ENCODE measurements around the gene C1orf226.

DNA sequence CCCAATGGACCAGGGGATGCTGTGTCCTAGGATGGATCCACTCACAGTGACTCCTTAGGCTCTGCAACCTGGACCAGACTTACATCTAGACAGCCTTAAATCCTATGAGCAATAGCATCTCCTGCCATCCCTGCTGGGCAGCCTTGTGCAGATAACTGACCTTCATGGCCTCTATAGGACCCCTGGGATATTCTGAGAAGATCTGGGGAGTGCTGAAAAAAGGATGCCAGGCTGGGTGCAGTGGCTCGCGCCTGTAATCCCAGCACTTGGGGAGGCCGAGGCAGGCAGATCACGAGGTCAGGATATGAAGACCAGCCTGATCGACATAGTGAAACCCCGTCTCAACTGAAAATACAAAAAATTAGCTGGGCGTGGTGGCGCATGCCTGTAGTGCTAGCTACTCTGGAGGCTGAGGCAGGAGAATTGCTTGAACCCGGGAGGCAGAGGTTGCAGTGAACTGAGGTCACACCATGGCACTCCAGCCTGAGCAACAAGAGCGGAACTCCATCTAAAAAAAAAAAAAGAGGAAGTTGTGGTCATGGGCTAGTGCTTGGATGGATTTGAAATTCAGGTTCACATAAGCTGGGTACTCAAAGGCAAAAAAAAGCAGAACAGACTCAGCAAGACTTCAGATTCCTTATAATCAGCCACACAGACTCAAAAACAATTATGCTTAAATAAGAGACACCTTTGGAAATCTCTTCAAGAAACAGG is 41.3 kb downstream of the C1orf226 start:
- TF ChIP-seq, protein P1, sequence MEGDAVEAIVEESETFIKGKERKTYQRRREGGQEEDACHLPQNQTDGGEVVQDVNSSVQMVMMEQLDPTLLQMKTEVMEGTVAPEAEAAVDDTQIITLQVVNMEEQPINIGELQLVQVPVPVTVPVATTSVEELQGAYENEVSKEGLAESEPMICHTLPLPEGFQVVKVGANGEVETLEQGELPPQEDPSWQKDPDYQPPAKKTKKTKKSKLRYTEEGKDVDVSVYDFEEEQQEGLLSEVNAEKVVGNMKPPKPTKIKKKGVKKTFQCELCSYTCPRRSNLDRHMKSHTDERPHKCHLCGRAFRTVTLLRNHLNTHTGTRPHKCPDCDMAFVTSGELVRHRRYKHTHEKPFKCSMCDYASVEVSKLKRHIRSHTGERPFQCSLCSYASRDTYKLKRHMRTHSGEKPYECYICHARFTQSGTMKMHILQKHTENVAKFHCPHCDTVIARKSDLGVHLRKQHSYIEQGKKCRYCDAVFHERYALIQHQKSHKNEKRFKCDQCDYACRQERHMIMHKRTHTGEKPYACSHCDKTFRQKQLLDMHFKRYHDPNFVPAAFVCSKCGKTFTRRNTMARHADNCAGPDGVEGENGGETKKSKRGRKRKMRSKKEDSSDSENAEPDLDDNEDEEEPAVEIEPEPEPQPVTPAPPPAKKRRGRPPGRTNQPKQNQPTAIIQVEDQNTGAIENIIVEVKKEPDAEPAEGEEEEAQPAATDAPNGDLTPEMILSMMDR (IDR thresholded peaks at IDR 0.05), result no peak
- no peak for TF ChIP-seq POLR2A (IDR thresholded peaks at IDR 0.05)
